Right renal pelvis (tissue), 4 donors: ENCODE results near the gene IPO5. TPM values are rescaled to one million over a fixed set of nuclear protein-coding genes. Genes with fewer than 3 reads are reported as not detected.

ENCODE experiments used
- DNase-seq, 4 donors: peaks; one replicate each; pipeline ENCODE4 v3.0.0-alpha.2; 2013; ENCODE audit warnings: low read depth in 4 of 4, low spot score in 3 of 4, missing footprints in 1 of 4
- polyA plus RNA-seq, 4 donors: library from polyadenylated mRNA; unstranded; fragments of 120-200 nt; gene quantifications; one replicate each; pipeline ENCODE4 v1.2.1, GENCODE V29; 2013; ENCODE audit not compliant: insufficient read length in 4 of 4

Gene IPO5
- polyA plus RNA-seq, 4 donors, result 160 to 180 (median 178) TPM

DNA sequence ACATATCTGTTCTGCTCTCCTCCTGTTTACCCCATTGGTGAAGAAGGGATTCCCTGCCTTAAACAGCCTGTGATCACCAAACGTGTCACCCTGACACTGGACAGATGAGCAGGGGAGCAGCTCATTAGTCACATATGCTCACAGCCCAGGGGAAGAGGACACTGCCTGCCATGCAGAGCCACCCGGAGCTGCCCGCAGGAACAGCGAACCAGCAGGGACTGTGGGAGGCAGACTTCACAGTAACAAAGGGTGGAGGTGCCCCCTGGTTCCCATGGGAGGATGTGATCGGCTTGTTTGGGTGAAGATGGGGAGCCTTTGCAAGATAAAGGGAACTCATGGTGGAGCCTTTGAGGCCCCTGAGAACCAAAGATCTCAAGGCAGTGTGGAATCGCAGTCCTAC, 100.8 kb downstream of the IPO5 start:
- no peak for DNase-seq

DNA sequence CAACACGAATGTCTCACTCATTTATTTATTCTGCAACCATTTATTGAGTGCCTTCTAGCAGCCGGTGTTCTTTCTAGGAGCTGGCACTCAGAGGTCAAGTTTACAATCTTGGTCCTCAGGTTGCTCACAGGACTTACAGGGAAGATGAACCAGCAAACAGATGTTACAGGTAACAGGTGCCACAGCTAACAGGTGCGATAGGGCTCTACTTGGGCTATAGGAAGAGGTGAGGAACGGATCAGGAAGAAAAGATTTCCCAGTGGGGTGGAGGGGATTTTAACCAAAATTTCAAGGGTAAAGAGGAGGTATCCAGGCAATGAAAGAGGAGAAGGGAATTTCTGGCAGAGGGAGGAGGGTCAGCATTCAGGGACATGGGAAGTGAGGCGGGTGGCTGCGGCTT, 102.1 kb downstream of the IPO5 start:
- DNase-seq, result no peak

DNA sequence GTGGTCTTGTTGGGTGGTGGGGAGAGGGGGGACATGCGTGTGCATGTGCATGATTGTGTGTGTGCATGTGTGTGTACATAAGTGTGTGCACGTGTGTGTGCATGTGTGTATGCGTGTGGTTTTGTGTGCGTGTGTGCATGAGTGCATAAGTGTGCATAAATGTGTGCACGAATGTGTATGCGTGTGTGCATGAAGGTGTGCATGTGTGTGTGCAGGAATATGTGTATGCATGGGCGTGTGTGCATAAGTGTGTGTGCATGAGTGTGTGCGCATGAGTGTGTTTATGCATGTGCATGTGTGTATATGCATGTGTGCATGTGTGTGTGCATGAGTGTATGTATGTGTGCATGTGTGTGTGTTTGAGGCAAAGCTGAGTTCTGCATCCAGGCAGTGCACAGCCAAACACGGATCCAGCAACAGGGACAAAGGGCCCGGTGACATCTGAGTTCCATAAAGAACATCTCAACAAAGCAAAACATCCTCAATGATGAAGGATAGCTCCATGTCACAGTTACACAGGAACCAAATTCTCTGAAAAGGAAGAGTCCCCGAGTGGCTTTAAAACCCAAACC, 103.5 kb downstream of the IPO5 start:
- DNase-seq, result no peak

GRCh38 chr13:98059276-98059675, 105.8 kb downstream of the IPO5 start:
- DNase-seq, result no peak

DNA sequence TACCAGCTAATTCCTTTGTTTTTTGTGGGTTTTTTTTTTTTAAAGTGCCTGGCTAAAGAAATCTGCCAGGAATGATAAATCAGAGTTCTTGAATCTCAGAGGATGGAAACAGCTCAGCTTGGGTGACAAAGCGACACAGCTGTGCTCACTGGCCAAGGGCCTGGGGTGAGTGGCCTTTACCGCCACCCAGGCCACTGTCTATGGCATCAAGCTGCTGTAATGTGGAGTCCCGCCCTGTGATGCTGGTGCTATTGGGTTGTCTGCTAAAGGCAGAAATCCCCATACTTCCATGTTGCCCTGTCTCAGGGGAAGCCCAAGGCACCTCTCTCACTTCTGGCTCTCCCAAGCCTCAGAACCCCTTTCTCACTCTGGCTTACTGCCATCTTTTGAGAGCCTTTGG, 106.8 kb downstream of the IPO5 start:
- no peak for DNase-seq

- DNase-seq, result no peak
Observed at GRCh38 chr13:98065468-98065867, 112.0 kb downstream of the IPO5 start.

DNA sequence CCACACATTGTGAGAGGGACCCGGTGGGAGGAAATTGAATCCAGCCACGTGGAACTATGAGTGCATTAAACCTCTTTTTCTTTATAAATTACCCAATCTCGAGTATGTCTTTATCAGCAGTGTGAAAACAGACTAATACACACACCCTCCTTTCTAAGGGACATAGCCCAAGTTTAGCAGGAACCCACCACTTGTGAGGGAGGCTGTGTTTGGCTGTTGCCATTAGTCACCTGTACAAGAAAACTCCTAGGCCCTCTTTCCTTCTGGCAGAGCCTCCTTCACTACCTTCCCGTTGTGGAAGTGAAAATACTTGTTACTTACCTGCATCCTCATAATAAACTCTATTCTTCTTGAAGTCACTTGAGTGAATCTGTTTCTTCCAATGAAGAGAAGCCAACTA, 113.2 kb downstream of the IPO5 start:
- no peak for DNase-seq

GRCh38 chr13:98068521-98068920, 115.0 kb downstream of the IPO5 start:
- DNase-seq, result no peak

GRCh38 chr13:98069985-98070384, 116.5 kb downstream of the IPO5 start:
- no peak for DNase-seq

- DNase-seq, result no peak
Observed at GRCh38 chr13:98071316-98071715, 117.8 kb downstream of the IPO5 start.

- no peak for DNase-seq
Observed at GRCh38 chr13:98072476-98072875, 119.0 kb downstream of the IPO5 start.

Other genes starting within 250 kb of the IPO5 start
- gene FARP1, start 189.4 kb downstream of the IPO5 start, polyA plus RNA-seq, result 100 to 1,000 TPM; 244 to 270 (median 266) TPM
- gene RNF113B, start 223.6 kb downstream of the IPO5 start, polyA plus RNA-seq, result under 1 TPM in 1 of 4 donors, not detected in 3; 0.04 TPM